ENCODE measurements around the gene IFIT2.
"Not testable (repeated sequence)": the region's sequence is repeated elsewhere in the genome, so short reads cannot be mapped to it uniquely, and the experiment has no call there.

Gene IFIT2

DNA sequence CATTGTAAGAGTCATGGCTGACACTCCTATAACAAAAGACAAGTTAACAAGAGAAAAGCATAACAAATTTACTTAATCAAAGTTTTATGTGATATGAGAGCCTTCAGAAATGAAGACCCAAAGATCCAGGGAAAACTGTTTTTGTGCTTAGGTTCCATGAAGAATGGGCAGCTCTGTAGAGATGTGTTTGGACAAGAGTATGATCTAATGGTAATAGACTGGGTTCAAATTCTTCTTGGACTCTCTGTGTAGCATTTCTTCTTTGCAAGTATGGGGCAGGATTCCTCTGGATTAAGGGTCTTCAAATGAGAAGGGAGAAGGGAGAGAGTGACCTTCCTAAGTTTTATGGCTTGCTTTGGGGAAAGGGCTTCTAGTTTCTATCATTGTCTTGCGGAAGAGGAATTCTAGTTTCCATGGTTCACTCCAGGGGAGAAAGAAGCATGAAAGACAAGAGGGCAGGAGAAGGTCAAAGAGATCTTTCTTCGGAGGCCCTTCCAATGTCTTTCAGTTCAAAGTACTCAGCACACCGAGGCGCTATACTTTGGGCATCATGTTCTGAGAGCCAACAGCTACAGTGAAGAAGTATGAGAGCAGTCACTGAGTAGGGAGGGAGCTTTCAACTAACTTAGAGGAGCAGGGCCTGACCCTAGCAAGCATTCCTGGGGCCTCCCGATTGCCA is 41.4 kb downstream of the IFIT2 start:
- DNase-seq, result no peak

DNA sequence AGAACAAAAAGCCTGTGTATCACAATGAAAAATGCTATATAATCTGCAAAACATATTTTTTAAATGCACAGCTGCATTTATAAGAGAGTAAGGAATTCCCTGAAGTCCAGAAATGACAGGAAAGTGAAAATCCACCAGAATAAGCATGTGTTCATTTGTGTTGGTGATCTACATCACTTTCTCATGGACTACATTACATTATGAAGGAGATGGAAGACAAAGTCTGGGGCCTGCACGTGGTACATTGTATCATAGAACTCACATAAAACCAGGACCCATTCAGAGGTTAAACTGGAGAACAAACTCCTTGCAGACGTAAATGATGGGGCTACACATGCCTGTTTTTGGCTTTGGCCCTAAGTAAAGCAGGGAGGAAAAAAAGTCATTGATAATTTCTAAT is 42.3 kb downstream of the IFIT2 start:
- no peak for DNase-seq

DNA sequence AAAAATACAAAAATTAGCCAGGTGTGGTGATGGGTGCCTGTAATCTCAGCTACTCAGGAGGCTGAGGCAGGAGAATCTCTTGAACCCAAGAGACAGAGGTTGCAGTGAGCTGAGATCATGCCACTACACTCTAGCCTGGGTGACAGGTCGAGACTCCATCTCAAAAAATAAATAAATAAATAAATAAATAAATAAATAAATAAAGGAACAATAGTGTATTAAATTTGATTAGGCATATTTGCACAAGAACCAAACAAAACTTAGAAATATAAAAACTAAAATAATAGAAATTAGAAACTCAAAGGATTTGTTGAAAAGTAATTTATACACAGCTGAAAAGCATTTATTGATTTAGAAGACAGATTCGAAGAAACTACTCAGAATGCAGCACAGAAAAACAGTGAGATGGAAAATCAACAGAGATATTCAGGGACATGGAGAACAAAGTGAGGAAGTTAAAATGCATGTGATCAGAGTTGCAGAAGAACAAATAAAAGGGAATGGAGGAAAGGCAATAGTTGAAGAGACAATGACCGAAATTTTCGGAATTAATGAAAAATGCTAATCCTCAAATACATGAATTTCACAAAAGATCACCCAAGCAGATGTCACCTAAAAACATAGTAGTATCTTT is 43.6 kb downstream of the IFIT2 start:
- no peak for DNase-seq

DNA sequence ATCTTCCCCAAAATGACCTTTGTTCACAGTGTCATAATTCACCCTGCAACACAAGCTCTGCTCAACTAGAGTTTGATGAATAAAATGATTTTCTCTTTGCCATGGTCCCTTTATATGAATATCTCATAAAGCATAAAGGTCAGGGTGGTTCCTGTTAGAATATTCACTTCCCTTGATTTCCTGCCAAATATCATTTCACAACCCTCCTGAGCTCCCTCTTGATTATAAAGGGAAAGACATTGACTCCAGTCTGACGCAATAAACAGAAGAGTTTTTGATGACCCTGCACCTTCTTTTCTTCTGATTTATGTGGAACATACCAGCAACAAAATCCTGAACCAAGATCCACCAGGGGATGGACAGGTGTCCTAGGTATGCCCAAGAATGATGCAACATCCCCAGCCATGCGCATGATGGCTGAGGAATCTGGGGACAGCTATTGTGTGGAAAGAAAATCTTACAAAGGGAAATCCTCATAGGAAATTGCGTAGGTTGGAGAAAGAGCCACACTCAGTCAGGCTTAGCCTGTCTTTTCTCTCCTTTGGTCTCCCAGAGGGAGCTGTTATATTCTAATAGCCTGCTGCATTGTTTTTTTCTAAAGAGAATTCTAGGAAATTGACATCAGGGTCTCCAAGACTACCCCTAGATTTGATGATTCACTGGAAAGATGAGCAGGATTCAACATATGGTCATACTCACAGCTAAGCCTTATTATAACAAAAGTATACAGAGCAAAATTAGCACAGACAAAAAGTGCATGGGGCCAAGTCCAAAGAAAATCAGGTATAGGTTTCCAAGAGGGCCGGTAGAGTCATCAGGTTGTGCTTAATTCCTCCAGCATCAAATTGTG is 44.8 kb downstream of the IFIT2 start:
- no peak for DNase-seq

DNA sequence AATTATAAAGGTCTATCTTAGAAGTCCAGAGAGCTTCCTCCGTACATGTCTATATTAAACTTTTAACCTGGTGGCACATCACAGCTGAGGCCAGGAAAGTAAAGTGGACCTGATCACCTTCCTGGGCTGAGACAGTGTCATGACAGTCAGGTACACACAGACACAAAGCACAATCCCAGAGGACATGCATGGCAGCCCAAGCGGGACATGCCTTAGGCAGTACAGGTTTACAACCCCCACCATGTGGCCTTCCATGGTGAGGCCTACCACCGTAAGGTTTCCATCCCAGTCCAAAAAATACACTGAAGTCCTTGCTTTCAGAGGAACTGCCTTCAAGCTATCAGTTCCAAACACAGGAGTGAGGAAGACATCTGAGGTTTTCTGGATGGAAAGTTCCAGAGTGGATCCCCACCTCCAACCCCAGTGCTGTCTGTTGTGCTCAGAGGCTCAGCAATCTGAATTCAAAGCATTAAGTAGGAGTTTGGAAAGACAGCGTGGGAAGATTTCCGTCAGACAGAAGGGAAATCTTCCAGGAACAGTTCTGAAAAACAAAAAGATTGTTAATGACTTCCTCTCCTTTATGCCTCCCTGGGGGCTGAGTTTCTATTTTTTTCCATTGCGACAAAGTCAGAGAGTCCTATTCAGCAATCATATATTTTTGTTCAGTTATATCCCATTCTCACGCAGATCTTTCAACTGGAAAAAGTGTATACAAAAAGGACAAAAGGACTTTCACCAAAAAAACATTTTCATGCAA is 46.0 kb downstream of the IFIT2 start:
- no peak for DNase-seq

DNA sequence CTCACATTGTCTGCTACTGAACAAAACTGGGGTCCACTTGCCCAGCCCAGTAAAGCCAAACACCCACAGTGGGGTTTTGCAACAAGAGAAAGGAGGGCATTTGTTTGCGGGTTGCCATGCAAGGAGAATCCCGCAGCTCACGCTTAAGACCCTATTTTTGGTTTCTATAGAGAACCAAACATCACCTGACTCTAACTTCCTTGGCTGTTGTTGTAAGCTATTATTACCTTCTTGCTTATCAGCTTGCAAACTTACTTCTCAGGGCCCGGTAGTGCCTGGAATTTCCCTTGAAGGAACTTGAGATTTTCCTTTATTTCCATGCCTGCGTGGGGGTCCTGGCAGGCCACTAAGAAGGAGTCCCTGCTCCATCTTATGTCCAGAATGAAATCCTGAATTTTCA is 46.6 kb downstream of the IFIT2 start:
- DNase-seq, result no peak

DNA sequence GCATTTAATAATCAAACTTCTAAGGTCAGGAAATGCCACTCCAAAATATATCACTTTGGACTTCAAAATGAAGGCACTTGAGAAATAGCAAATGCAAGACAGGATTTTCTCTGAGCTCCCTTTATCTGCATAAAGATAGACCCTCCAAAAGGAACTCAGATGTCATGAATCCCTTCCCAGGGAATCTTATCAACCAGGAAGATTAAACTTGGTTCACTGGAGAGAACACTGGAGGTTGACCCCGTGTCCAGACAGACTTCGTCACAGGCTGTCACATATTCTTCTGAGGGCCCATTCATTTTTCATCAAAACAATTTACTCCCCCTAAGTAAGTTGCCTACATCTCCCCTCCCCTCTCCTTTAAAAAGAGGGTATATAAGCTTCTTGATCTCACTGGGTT is 47.1 kb downstream of the IFIT2 start:
- no peak for DNase-seq

DNA sequence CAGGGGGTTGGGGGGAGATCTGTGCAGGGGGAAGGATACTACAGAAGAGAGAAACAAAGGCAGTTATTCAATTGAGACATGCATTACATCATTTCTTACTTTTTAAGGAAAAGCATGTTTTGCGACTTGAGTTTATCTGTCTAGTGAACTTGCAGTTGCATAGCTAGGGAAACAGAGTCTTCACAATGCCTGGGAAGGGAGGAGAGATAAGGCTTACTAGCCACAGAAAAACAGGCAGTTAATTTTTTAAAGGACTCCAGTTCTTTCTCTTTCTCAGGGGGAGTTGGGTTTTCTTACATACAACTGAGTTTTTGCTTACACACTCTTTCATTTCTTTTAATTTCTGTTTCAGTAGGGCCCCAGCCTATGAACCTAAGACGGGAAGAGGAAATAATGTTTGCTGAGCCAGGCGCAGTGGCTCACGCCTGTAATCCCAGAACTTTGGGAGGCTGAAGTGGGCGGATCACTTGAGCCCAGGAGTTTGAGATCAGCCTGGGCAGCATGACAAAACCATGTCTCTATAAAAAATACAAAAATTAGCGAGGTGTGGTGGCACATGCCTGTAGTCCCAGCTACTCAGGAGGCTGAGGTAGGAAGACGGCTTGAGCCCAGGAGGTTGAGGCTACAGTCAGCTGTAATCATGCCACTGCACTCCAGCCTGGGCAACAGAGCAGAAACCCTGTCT is 48.9 kb downstream of the IFIT2 start:
- not testable (repeated sequence) for DNase-seq

DNA sequence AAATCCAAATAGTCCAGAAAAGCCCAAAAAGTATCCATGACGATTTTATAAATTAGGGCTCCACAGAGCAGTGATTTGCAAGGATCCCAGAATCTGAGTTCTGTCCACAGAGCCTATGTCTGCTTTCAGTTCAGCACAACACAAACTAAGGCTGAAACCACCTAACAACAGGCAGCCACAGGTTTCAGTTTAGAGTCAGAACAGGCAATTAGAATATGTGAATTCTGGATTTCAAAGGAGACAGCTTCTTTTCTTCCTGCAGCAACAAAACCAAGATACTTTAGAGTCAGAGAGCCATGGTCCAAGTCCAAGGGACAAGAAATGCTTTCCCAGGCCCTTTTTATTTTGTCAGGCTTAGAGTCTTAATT is 49.5 kb downstream of the IFIT2 start:
- no peak for DNase-seq

DNA sequence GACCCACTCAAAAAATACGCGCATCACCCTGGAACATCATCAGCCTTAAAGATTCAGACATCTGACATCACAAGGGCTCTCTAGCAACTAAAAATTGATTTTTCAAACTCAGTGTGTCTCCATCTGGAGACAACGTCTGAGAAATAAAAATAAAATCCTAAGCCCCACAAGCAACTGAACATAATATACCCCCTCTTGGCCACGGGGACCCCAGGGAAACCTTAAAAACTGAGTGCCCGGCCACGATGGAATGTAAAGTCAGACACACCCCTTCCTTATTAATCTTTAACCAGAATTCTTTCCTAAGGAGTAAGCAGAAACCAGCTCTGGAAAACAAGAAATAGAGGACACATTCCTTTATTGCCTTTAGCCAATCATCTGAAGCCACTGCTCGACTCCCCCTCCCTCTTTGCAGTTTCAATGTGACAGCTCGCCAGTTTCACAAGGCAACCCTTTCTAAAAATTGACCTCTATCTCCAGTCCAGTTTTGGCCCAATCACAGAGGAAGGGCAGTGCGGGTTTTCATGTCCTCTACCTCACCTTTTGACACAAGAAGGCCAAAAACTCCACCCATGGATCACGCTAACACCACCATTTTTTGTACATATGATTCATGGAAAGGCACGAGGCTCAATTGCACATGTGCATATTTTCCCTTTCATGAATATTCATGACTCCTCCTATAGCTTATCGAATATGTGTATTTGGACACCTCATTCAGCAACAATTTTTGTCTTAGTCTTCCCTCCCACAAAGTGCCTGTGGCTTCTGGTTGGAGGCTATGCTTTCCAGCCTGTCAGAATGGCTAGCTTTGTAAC is 50.1 kb downstream of the IFIT2 start:
- no peak for DNase-seq

DNA sequence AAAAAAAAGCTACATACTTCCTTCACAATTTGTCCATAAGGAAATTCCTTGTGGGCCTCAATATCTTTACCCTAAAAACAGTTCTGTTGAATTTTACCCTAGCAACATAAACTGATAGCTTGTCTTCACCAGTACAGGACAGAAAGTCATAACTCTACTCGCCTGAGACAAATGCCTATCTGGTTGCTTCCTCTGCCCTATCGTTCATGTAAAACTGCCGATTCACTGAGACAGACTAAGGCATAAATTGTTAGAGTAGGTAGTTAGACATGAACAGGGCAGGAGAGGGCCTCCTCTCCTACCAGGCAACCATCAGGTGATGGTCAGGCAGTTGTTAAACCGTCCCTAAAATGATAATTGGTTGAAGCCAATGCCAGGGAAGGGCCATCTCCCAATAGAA is 51.0 kb downstream of the IFIT2 start:
- no peak for DNase-seq

DNA sequence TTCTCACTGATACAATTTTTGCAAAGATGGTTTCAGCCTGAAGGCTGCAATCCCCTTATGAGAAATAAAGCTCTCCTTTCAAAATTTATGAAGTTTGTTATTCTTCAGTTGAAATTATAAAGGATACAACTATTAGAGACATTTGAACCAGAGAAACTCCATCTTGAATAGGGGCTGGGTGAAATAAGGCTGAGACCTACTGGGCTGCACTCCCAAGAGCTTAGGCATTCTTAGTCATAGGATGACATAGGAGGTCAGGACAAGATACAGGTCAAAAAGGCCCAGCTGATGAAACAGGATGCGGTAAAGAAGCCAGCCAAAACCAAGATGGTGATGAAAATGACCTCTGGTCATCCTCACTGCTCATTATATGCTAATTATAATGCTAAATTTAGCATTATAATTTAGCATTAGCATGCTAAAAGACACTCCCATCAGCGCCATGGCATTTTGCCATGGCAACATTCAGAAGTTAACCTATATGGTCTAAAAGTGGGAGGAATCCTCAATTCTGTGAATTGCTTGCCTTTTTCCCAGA is 53.6 kb downstream of the IFIT2 start:
- no peak for DNase-seq

DNA sequence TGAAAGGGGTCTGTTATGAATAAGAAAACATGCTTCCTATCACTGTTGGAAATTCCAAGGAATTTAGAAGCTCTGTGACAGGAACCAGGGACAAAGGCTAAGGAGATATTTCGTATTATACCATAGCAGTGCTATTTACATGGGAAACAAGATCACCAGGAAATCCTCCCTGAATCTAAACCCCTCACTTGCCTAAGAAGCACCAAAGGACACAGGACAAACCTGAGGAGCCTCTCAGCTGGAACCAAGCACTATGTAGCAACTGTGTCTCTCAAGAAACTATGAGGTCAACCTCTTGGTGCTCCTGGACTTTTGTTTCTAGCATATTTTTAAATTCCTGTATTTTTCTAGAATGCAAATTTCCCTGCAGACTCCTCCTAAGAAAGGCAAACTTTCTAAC is 55.2 kb downstream of the IFIT2 start:
- no peak for DNase-seq

DNA sequence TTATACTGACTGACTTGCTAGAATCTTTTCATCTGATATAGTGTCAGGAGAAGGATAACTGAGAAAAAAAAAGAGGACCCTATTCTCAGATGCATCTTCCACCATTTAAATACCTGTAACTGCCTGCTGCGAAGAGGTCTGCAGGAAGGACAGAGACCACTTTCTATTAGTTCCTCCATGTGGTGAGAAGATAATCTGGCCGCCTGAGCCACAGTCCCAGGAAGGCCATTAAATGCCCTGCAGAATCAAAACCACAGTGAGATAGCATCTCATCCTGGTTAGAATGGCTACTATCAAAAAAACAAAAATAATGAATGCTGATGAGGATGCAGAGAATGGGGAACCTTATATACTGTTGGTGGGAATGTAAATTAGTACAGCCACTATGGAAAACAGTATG is 56.1 kb downstream of the IFIT2 start:
- no peak for DNase-seq

Measured in stimulated activated naive CD4-positive, alpha-beta T cell treated with Interleukin-2 at 50 U/mL for 16 hours (primary cell).